ENCODE measurements around the gene PI4KB.

Gene PI4KB

DNA sequence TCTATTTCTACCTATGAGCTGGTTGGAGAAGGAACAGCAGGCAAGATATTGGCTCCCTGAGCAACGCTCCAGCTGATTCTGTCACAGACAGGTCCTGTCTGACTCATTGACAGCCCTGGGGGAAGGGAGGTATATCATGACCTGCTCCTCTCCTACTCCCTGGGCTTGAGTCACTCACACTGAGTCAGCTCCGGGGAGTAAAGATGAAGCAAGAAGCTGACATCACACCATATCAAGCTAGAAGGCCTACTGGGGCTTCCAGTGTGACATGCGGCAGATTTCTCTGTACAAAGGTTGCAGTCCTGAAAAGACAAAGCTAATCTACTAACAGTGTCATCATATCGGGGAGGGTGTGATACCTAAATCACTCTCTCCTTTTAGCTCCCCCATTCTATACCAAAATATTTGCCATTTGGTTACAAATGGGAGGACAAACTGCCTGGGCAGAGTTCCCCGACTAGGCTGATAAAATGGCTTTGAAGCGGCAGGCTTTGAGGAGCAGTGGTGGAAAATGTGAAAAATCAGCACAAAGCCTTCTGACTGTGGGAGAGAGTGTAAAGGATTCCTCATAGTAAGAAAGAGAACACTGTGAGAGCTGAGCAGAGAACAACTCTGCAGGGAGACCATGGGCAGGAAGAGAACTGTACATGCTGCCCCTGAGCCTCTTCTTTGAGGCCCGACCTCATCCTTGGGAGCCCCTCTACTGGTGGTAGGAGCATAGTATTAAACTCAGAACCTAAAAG, 15.5 kb downstream of the PI4KB start:
- Histone ChIP-seq H3K79me2 (ENCODE audit: control insufficient read depth, insufficient read depth, low read length, poor library complexity) (no peaks in the 10 kb centered on the region), H2BK12ac (ENCODE audit: low read length) (peak overlapping the region; percentile 51), H3K9me3 (ENCODE audit: insufficient read depth, low read depth, low read length) (no peaks in the 10 kb centered on the region), H3K27ac (ENCODE audit: low read depth, low read length) (peak overlapping the region; percentile 92), H3K4ac (ENCODE audit: low read depth, low read length) (no peak overlapping the region), H3K18ac (ENCODE audit: low read length) (peak overlapping the region; percentile 47), H3K27me3 (ENCODE audit: insufficient read depth, low read length) (no peaks in the 10 kb centered on the region), H4K12ac (ENCODE audit: low read depth, low read length) (no peak overlapping the region), H3K4me2 (ENCODE audit: low read length) (peak overlapping the region; percentile 49), H4K91ac (ENCODE audit: low read depth, low read length) (peak overlapping the region; percentile 82), H3K79me1 (ENCODE audit: low read length) (peaks cover 32% of the 10 kb centered on the region), H3K14ac (ENCODE audit: low read length) (peak overlapping the region; percentile 53), H4K8ac (ENCODE audit: low read depth, low read length) (peak overlapping the region; percentile 67), H2BK5ac (ENCODE audit: low read depth, low read length, poor library complexity) (peak overlapping the region; percentile 86), H2AFZ (ENCODE audit: insufficient read depth, low read length, poor library complexity) (no peak overlapping the region), H3K36me3 (ENCODE audit: control insufficient read depth in 1 of 2, insufficient read depth in 2 of 2, low read length in 2 of 2) (peaks cover 24 to 31% of the 10 kb centered on the region in 2 experiments), H3K4me3 (ENCODE audit: low read depth, low read length) (no peak overlapping the region), H2AK5ac (ENCODE audit: low read length) (no peak overlapping the region), H3K9ac (ENCODE audit: low read length) (no peak overlapping the region), H2BK120ac (ENCODE audit: insufficient read depth, low read length, poor library complexity) (peak overlapping the region; percentile 34), H3K4me1 (ENCODE audit: control insufficient read depth in 1 of 2, insufficient read depth in 2 of 2, low read length in 2 of 2) (peaks cover 41 to 53% of the 10 kb centered on the region in 2 experiments), H3K23ac (ENCODE audit: low read length) (no peak overlapping the region)
- no CpG with 5 or more reads among the region's 7 CpGs for WGBS (ENCODE audit: extremely low coverage, insufficient coverage, insufficient read length)
- peak; percentile 97 to 99 for DNase-seq

DNA sequence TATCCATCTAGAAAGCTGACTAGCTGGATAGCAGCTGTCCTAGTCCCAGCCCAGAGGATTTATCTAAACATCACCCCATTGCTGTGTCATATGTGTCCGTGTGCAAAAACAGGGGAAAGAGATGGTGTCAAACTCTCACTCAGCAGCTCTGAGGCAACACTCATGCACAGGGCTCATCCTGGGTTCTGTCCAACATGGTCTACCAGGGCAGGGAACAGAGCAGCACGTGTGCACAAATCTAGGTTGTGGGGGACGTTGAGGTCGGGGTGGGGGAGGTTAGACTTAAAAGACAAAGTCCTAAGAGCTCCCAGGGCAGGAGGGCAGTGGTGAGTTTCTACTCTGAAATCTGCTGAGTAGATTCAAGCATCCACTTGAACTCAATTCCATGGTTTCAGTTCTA, 16.2 kb downstream of the PI4KB start:
- no peak overlapping the region for H3K4me3 ChIP-seq (ENCODE audit: low read depth, low read length)
- peak overlapping the region; percentile 15 for H3K18ac ChIP-seq (ENCODE audit: low read length)
- peak overlapping the region; percentile 58 for H2BK120ac ChIP-seq (ENCODE audit: insufficient read depth, low read length, poor library complexity)
- DNase-seq, result no peak
- H3K27me3 ChIP-seq (ENCODE audit: insufficient read depth, low read length), result no peaks in the 10 kb centered on the region
- H3K9ac ChIP-seq (ENCODE audit: low read length), result no peak overlapping the region
- peak overlapping the region; percentile 21 for H3K14ac ChIP-seq (ENCODE audit: low read length)
- H2AK5ac ChIP-seq (ENCODE audit: low read length), result peak overlapping the region; percentile 22
- peak overlapping the region; percentile 48 for H3K4ac ChIP-seq (ENCODE audit: low read depth, low read length)
- no peak overlapping the region for H3K23ac ChIP-seq (ENCODE audit: low read length)
- H3K9me3 ChIP-seq (ENCODE audit: insufficient read depth, low read depth, low read length), result no peaks in the 10 kb centered on the region
- H4K8ac ChIP-seq (ENCODE audit: low read depth, low read length), result peak overlapping the region; percentile 44
- peaks cover 32% of the 10 kb centered on the region for H3K79me1 ChIP-seq (ENCODE audit: low read length)
- H2BK12ac ChIP-seq (ENCODE audit: low read length), result peak overlapping the region; percentile 63
- H3K36me3 ChIP-seq (ENCODE audit: control insufficient read depth in 1 of 2, insufficient read depth in 2 of 2, low read length in 2 of 2), result peaks cover 27 to 32% of the 10 kb centered on the region in 2 experiments
- H2BK5ac ChIP-seq (ENCODE audit: low read depth, low read length, poor library complexity), result peak overlapping the region; percentile 37
- H3K27ac ChIP-seq (ENCODE audit: low read depth, low read length), result peak overlapping the region; percentile 89
- no CpG with 5 or more reads among the region's 4 CpGs for WGBS (ENCODE audit: extremely low coverage, insufficient coverage, insufficient read length)
- no peak overlapping the region for H4K12ac ChIP-seq (ENCODE audit: low read depth, low read length)
- H2AFZ ChIP-seq (ENCODE audit: insufficient read depth, low read length, poor library complexity), result no peak overlapping the region
- peaks cover 37 to 50% of the 10 kb centered on the region in 2 experiments for H3K4me1 ChIP-seq (ENCODE audit: control insufficient read depth in 1 of 2, insufficient read depth in 2 of 2, low read length in 2 of 2)
- H4K91ac ChIP-seq (ENCODE audit: low read depth, low read length), result peak overlapping the region; percentile 33
- no peaks in the 10 kb centered on the region for H3K79me2 ChIP-seq (ENCODE audit: control insufficient read depth, insufficient read depth, low read length, poor library complexity)
- H3K4me2 ChIP-seq (ENCODE audit: low read length), result peak overlapping the region; percentile 49

DNA sequence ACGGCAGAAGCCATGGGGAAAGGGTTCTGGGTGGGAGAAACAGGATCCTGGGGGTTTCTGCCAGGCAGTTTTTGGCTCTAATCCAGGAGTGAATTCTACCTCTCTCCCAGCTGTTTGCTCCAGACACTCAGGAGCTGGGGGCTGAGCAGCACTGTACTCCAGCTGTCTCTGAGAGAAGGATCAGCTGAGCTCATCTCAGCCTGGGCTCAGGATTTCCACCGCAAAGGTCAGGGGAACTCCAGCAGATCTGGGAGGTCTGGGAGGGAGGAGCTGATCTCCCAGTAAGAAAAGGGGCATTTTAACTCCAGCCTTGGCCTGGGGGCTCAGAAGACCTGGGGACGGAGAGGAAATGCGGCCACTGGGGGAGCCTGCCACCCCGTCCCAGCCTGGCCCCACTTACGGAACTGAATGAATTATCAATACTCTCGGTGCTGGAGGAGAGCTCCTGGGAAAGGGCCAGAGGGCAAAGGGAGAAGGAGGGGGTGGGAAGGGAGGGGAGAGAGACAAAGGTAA, 17.3 kb downstream of the PI4KB start:
- peak overlapping the region; percentile 84 for H2BK5ac ChIP-seq (ENCODE audit: low read depth, low read length, poor library complexity)
- H2AK5ac ChIP-seq (ENCODE audit: low read length), result no peak overlapping the region
- peak overlapping the region; percentile 56 for H2BK12ac ChIP-seq (ENCODE audit: low read length)
- peaks cover 32 to 45% of the 10 kb centered on the region in 2 experiments for H3K4me1 ChIP-seq (ENCODE audit: control insufficient read depth in 1 of 2, insufficient read depth in 2 of 2, low read length in 2 of 2)
- H3K27ac ChIP-seq (ENCODE audit: low read depth, low read length), result peak overlapping the region; percentile 89
- no CpG with 5 or more reads among the region's 7 CpGs for WGBS (ENCODE audit: extremely low coverage, insufficient coverage, insufficient read length)
- H4K91ac ChIP-seq (ENCODE audit: low read depth, low read length), result peak overlapping the region; percentile 64
- H3K27me3 ChIP-seq (ENCODE audit: insufficient read depth, low read length), result no peaks in the 10 kb centered on the region
- H3K9ac ChIP-seq (ENCODE audit: low read length), result no peak overlapping the region
- H3K4me2 ChIP-seq (ENCODE audit: low read length), result peak overlapping the region; percentile 57
- no peak for DNase-seq
- no peak overlapping the region for H2BK120ac ChIP-seq (ENCODE audit: insufficient read depth, low read length, poor library complexity)
- H3K4ac ChIP-seq (ENCODE audit: low read depth, low read length), result no peak overlapping the region
- H3K79me1 ChIP-seq (ENCODE audit: low read length), result peaks cover 32% of the 10 kb centered on the region
- H3K4me3 ChIP-seq (ENCODE audit: low read depth, low read length), result no peak overlapping the region
- H3K36me3 ChIP-seq (ENCODE audit: control insufficient read depth in 1 of 2, insufficient read depth in 2 of 2, low read length in 2 of 2), result peaks cover 27 to 36% of the 10 kb centered on the region in 2 experiments
- peak overlapping the region; percentile 19 for H3K14ac ChIP-seq (ENCODE audit: low read length)
- H4K12ac ChIP-seq (ENCODE audit: low read depth, low read length), result no peak overlapping the region
- H3K9me3 ChIP-seq (ENCODE audit: insufficient read depth, low read depth, low read length), result no peaks in the 10 kb centered on the region
- peak overlapping the region; percentile 70 for H4K8ac ChIP-seq (ENCODE audit: low read depth, low read length)
- H3K23ac ChIP-seq (ENCODE audit: low read length), result no peak overlapping the region
- H3K79me2 ChIP-seq (ENCODE audit: control insufficient read depth, insufficient read depth, low read length, poor library complexity), result no peaks in the 10 kb centered on the region
- no peak overlapping the region for H3K18ac ChIP-seq (ENCODE audit: low read length)
- peak overlapping the region; percentile 17 for H2AFZ ChIP-seq (ENCODE audit: insufficient read depth, low read length, poor library complexity)

DNA sequence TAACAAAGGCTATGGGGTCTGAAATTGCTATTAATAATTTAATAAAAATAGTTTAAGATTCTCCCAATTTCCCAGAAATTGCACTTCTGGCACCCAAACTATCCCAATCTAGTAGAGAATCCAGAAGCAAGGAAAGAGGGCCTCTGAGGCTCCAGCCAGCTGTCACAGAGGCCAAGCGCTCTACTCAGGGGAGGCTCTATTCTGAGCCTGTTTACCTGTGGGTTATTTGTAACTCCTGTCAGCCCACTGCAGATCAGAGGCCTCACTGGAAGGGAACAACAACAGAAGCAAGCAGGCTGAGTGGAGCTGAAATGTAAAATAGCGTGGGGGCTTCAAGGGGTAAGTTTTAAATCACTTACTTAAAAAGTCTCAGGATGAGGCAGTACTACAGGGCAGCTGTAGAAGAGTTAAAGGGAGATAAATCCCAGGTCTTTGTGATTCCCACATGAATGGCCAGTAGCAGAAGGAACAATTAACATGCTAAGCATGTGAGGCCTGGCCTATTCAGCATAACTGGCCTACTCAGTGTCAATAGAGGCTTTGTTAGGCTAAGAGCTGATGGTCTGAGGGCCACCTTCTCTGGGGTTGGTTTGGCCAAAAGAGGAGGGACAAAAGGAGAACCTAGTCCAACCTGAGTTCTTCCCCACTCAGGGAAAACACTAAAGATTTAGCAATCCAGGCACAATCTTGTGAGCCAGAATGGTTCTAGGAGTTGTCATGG, 32.3 kb downstream of the PI4KB start:
- no peaks in the 10 kb centered on the region for H3K9me3 ChIP-seq (ENCODE audit: insufficient read depth, low read depth, low read length)
- H2BK12ac ChIP-seq (ENCODE audit: low read length), result no peak overlapping the region
- WGBS (ENCODE audit: extremely low coverage, insufficient coverage, insufficient read length), result no CpG with 5 or more reads among the region's 2 CpGs
- no peaks in the 10 kb centered on the region for H3K4me1 ChIP-seq (ENCODE audit: control insufficient read depth in 1 of 2, insufficient read depth in 2 of 2, low read length in 2 of 2)
- H3K4me3 ChIP-seq (ENCODE audit: low read depth, low read length), result no peak overlapping the region
- H3K9ac ChIP-seq (ENCODE audit: low read length), result no peak overlapping the region
- no peak overlapping the region for H2AK5ac ChIP-seq (ENCODE audit: low read length)
- DNase-seq, result no peak
- H2BK120ac ChIP-seq (ENCODE audit: insufficient read depth, low read length, poor library complexity), result no peak overlapping the region
- H3K79me1 ChIP-seq (ENCODE audit: low read length), result no peaks in the 10 kb centered on the region
- H3K36me3 ChIP-seq (ENCODE audit: control insufficient read depth in 1 of 2, insufficient read depth in 2 of 2, low read length in 2 of 2), result peaks cover 63 to 77% of the 10 kb centered on the region in 2 experiments
- H4K8ac ChIP-seq (ENCODE audit: low read depth, low read length), result no peak overlapping the region
- H3K79me2 ChIP-seq (ENCODE audit: control insufficient read depth, insufficient read depth, low read length, poor library complexity), result no peaks in the 10 kb centered on the region
- H4K12ac ChIP-seq (ENCODE audit: low read depth, low read length), result no peak overlapping the region
- H3K4me2 ChIP-seq (ENCODE audit: low read length), result no peak overlapping the region
- H2BK5ac ChIP-seq (ENCODE audit: low read depth, low read length, poor library complexity), result no peak overlapping the region
- no peak overlapping the region for H4K91ac ChIP-seq (ENCODE audit: low read depth, low read length)
- no peak overlapping the region for H3K27ac ChIP-seq (ENCODE audit: low read depth, low read length)
- H3K4ac ChIP-seq (ENCODE audit: low read depth, low read length), result no peak overlapping the region
- H3K27me3 ChIP-seq (ENCODE audit: insufficient read depth, low read length), result no peaks in the 10 kb centered on the region
- no peak overlapping the region for H2AFZ ChIP-seq (ENCODE audit: insufficient read depth, low read length, poor library complexity)
- no peak overlapping the region for H3K14ac ChIP-seq (ENCODE audit: low read length)
- H3K23ac ChIP-seq (ENCODE audit: low read length), result no peak overlapping the region
- no peak overlapping the region for H3K18ac ChIP-seq (ENCODE audit: low read length)

Data from trophoblast cell (in vitro differentiated cells and primary cell).